Activated T-cell treated with anti-CD3 and anti-CD28 coated beads, Interleukin-2, amount 50 U/mL, for 1 hour (primary cell): ENCODE data around the gene RB1.

Experiments used
- DNase-seq: peaks from one replicate; pipeline ENCODE4 v3.0.0-alpha.2; 2020

Gene RB1

GRCh38 chr13:48457578-48458242 lies 154.2 kb downstream of the RB1 start:
- DNase-seq, result no peak

GRCh38 chr13:48475230-48475629 lies 171.7 kb downstream of the RB1 start:
- DNase-seq, result no peak

- DNase-seq, result no peak
These were observed 172.7 kb downstream of the RB1 start for GRCh38 chr13:48476215-48476614.

- no peak for DNase-seq
These were observed 173.1 kb downstream of the RB1 start for GRCh38 chr13:48476686-48477085.

DNA sequence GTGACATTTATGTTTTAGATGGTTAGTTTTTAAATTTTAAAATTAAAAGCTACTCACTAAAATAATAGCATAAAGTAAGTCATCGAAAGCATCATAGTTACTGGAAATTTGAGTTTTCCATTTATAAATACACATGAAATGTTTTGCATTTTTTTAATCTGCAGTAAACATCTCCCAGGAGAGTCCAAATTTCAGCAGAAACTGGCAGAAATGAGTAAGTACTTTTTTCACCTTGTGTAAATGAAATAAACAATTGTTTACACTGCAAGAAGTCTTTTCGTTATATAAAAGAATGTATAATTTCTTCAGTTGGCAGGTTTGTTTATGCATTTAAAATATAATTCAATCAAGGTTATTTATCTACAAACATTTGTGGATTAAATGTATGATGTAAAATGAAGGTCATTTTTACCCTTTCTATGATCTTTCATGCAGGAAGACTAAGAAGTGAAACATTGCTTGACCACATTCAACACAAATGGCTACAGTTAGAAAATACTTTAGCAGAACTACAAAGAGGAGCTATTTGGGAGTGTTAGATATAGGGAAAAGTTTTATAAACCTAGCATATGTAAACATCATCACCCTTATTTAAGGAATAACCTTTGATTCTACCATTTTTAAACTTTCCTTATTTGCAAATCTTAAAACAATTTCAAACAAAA lies 173.8 kb downstream of the RB1 start:
- DNase-seq, result no peak

- no peak for DNase-seq
These were observed 174.8 kb downstream of the RB1 start for GRCh38 chr13:48478391-48478790.

GRCh38 chr13:48483575-48483974 lies 180.0 kb downstream of the RB1 start:
- no peak for DNase-seq

GRCh38 chr13:48485432-48485831 lies 181.9 kb downstream of the RB1 start:
- DNase-seq, result no peak

DNA sequence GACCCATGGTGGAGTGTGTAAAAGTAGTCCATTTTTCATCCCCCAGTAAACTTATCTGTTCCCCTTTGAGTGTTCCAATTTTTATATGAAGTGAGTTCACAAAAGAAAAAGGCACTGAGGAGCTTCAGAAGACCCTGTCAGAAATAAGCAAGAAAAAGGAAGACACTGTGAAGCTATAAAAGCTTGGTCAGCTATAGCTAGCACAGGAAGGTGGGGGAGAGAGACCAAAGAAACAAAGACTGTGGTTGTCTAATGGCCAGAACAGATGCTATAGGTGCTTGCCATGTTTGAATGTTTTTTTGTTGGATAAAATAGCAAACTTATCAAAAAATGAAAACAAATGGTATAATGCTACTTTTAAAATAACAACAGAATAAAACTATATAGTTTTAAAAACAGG lies 182.8 kb downstream of the RB1 start:
- DNase-seq, result no peak

GRCh38 chr13:48486836-48487235 lies 183.3 kb downstream of the RB1 start:
- no peak for DNase-seq

GRCh38 chr13:48487968-48488367 lies 184.4 kb downstream of the RB1 start:
- no peak for DNase-seq

- DNase-seq, result no peak
These were observed 185.4 kb downstream of the RB1 start for GRCh38 chr13:48488995-48489394.

GRCh38 chr13:48489666-48490065 lies 186.1 kb downstream of the RB1 start:
- no peak for DNase-seq

- no peak for DNase-seq
These were observed 186.7 kb downstream of the RB1 start for GRCh38 chr13:48490241-48490640.

- no peak for DNase-seq
These were observed 188.0 kb downstream of the RB1 start for GRCh38 chr13:48491423-48492095.

DNA sequence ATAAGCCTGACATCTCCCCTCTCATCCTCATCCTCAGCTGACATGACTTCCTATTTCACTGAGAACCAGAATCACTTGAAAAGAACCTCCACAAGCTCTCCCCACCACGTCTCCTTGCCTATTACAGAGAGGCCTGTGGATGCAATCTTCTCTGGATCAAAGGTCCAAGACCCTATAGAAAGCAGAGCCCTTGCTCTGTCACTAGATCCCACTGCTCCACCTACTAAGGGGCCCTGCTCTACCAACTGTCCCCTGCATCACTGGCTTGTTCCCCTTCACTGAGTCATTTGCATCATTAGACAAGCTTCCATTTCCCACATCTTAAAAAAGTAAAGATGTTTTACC lies 188.5 kb downstream of the RB1 start:
- no peak for DNase-seq

DNA sequence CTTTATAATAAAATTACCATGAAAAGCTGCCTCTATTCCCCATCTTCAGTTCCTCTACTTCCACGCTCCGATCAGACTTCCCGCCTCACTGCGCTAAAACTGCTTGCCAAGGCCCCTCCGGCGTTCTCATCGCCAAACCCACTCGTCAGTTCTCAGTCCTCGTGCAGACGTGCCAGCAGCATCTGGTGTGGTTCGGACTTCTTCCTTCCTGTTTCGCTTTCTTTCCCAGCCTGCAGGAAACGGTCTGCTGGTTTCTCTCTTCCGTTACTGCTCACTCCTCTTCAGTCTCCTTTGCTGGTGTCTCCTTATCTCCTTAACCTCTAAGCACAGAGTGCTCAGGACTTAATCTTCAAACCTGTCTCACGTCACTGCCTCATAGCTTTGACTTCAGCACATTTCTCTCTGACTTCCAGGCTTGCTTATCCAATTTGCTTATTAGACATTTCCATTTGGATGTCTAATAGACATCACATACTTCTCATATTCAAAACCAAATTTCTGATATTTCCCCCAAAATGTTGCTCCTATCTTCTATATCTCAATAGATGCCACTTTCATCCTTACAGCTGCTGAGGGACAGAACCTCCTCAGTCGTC lies 189.0 kb downstream of the RB1 start:
- peak; percentile 63 for DNase-seq

DNA sequence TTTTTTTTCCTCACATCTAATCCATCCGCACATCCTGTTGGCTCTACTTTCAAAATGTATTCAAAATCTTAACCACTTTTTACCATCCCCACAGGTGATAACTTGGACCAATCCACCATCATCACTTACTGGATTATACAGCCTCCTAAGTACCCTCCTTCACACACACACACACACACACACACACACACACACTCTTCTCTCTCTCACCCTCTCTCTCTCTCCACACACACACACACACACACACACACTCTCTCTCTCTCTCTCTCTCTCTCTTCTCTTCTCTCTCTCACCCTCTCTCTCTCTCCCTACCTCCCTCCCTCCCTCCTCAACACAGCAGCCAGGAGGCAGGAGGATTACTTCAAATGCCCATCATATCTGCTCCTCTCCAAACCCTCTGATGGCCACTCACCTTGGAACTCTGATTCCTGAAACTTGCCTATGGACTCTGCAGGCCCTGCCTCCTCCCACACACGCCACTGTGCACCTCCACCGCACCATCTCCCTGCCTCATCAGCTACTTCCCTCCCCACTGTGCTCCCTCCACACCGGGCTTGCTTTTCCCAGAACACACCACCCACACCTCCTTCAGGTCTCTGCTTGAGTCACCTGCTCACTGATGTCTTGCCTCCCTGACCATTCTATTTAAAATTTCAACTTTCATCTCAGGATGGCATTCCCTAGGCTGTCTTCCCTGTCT lies 189.7 kb downstream of the RB1 start:
- DNase-seq, result no peak

DNA sequence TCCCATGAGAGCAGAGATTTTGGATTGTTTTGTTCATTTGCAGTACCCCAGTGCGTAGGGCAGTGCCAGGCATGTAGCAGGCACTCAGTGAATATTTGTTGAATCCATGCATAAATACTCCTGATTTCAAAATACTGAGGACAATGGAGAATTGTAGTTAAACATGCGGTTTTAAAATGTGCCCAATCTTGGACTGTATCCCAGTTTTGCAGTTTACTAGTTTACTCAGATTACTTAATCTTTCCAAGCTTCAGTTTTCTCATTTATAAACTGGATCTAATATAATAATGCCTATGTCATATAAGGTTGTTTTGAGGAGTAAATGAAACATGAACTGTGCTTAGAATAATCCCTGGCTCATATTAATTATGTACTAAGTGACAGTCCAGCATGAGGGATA lies 190.3 kb downstream of the RB1 start:
- no peak for DNase-seq

DNA sequence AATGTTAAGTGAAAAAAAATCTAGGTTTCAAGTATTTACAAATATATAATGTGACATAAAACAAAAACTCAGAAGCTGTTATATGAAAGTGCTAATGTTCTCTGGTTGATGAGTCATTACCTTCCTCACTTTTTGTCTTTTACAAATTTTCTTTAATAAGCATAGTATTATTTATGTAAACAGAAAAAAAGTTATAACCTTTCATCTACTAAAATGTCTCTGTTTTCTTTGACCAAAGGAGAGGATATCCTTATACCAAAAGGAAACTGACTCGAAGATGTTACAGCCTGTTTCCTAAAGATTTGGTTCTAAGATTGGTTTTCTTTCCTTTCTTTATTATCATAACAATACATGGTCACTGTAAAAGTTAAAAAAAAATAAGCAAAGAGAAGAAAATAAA lies 191.3 kb downstream of the RB1 start:
- DNase-seq, result no peak

DNA sequence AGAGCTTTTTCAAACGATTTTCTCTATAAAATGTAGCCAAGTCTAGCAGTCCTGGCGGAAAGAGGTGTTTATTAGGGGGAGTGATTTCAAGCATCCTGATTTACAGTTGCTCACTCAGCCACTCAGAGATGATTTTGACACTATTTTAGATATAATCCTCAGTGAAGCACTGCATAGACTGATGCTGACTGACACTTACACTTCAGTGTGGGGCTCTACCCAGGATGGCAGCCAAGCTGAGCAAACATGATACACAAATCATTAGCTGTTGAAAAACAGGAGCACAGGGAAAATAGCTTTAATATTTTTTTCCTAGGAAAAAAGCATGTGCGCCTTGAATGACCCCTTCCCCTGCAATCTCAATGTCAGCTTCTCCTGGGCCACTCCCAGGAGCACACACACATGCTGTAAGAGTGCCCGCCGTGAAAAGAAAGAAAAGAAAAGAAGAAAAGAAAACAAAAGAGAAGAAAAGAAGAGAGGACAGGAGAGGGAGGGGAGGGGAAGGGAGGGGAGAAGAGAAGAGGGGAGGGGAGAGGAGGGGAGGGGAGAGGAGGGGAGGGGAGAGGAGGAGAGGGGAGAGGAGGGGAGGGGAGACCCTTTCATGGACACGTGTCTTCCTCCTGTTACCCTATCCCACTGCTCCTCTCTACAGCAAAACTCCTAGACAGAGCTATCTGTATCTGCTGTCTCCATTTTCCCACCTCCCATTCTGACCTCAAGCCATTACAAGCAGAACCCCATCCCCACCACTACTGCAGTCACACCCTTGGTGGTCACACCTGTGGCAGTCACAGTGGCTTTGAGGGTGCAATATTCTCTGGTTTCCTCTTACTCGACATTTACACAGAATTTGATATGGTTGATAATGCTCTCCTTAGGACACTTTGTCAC lies 193.0 kb downstream of the RB1 start:
- DNase-seq, result no peak

DNA sequence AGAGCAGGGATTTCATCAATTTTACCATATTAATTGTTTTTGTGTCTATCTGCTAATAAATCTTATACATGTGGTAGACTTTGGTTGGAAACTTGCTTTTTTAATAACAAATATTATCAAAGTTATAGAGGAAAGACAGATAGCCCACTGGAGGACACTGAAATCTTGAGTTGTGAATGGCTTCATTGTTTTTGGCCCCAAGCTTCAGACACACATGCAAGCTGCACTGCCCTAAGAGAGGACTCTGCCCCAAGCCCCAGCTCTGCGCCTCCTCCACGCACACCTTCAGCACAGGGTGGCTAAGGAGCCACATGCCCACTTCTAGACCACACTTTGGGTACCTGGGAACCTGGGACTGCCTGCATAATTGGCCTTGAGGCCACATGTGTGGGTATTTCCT lies 194.1 kb downstream of the RB1 start:
- no peak for DNase-seq
